HG03025 (cell line): ENCODE data around the gene C1orf174.

Experiments
- ATAC-seq: cut with Tn5 transposase; IDR thresholded peaks from one replicate; pipeline ENCODE4 v1.9.1; 2021; ENCODE audit warnings: mild to moderate bottlenecking, moderate library complexity; ENCODE audit not compliant: unreplicated experiment, low FRiP score

C1orf174 gene

DNA sequence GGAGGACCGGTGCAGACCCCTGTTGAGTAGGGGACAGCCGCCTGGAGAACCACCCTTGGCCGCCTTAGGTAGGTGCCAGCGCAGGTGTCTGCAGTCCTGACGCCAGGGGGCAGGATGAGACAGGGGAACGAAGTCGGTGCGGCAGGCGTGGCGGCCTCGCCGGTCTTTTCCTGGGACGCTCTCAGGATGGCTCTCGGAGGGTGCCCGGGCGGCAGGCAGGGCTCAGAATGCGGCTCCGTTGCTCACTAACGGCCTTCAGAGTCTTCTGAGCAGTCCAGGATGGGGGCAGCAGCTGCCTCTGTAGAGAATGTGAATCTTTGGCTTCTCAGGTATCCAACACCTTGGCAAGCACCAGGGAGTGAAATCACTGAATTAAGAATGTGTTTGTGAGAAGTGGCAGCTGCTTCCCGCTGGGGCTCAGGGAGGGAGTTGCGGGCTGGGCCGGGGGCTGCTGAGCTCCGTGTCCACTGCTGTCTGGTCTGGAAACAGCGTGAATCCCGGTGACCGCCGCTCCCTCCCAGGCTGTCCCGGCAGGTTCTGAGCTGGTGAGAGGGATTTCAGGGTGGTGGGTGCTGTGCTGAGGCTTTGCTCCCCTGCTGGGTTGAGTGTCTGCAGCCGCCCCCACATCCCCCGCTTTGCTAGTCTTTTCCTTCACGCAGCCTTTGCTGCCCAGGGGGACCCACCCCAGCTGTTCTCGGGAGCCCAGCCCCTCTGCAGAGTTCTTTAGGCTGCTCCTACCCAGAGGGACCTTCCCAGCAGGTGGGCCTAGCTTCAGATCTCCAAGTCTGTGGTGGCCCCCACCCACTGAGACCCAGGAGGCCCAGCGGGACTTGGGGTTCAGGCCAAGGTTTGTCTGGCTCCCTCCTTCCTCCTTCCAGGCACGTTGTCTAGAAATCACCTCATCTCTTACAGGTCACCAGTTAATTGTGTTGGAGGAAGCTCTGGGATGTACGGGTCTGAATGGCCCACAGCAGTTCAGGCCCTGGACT lies 11.1 kb upstream of the C1orf174 start:
- ATAC-seq, result no peak

DNA sequence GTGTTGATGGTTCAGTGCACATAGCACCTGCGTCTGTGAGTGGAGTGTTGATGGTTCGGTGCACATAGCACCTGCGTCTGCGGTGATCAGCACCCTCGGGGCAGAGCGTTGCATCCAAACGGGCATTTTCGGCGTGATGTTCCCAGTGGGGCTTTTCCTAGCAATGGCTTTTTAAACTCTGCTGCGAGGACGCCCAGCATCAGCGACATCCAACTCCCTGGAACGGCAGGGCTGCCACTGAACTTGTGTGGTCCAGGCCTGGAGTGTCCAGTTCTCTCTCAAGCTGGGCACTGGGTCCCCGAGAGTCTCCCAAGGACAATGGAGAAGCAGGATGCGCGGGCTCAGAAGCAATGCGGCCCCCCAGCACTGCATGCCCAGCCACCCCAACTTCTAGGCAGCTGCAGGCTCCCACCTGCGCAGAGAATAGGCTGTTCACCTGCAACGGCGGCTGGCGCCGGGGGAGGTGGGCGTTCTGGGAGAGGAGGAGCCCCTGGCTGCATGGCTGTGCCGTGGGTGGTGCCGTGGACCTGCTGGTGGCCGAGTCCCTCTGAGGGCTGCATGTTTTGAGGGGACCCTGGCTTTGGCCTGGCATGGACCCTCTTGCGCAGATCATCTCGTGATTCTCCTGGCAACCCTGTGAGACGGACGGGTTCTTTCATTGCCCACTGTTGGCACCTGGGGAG lies 10.1 kb upstream of the C1orf174 start:
- no peak for ATAC-seq

DNA sequence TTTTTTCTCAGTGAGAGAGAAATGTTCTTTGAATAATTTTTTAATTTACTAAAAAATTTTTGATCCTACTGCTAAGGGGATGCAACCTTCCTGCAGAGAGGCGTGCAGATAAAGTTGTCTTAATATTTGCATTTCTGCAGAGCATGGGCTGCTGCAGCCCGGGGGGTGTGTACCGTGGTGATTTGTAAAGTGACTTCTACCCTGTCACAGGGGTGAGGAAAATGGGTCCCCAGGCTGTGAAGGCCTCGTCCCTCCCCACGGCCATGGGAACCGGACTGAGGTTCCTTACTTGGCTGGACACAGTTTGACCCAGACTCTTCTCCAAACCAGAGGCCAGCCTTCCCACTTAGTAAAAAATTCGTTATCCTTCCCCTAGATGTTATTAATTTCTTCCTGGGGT lies 9.5 kb upstream of the C1orf174 start:
- ATAC-seq, result no peak

DNA sequence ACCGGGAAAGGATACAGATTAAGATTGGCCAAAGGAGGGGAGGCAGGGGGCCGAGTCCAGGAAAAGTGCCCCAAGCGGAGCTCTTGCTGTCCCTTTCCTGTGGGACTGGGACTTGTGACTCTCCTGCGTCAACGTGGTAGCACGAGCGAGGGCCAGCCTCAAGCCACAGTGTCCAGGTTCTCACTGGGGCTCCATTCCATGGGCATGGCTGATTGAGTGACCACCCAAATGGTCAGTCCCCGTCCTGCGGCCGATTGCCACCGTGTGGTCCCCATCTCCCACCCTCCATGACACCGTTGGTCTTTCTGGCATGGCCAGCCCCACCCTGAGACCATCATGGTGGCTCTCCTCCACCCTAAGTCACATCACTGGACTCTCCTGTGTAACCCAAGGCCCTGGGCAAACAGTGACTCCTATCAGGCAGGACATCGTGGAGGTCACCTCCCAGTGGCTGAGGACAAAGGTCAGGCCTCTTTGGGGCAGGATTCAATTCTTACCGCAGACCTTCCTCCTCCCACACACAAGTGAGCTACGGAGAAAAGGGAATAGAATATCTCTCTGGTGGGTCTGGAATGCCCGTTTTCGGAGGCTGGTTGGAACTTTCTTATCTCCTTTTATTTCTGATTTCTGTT lies 8.9 kb upstream of the C1orf174 start:
- no peak for ATAC-seq

DNA sequence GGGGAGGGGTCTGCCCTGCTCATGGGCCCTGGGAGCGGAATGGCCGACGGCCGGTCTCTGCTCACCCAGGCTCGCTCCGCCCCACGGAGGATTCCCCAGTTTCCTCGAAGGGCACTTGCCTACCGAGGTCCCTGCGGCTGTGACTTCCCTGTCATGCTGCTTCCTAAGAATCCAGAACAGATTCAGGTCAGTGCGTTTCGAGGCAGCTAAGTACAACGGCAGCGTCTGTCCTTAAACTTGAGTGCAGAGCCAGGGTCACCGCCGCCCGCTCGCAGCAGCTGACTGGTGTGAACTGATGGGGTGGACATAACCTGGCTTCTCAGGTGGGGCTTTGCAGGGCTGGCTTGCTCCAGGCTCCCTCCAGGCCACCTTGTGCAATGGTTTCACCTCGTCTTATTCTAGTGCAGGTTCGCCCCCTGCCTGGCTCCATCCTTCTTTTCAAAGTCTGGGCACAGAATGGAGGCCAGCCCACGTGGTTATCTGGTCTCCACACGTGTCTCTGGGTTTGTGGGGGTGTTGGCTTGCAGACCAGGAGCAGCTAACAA lies 7.6 kb upstream of the C1orf174 start:
- no peak for ATAC-seq

DNA sequence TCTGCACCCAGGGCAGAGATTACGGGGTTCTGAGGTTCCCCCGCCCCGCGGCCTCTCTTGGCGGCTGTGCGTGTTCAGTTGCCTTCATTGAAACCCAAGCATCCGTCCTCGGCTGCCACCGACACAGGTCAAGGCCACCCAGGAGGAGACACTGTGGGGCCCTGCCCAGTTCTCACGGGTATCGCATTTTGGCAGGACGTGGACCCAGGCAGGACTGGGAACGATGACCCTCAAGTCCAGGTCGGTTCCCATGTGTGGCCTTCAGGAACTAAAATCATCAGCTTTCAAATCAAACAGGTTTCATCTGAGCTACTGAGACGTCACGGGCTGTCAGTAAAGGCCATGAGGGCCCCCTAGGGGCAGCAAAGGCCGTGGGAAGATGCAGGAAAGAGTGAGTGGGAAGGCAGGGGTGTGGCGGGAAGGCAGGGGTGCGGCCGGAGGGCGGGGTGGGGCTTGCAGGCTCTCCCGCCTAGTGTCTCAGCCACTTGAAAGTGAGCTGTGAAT lies 7.0 kb upstream of the C1orf174 start:
- ATAC-seq, result no peak

DNA sequence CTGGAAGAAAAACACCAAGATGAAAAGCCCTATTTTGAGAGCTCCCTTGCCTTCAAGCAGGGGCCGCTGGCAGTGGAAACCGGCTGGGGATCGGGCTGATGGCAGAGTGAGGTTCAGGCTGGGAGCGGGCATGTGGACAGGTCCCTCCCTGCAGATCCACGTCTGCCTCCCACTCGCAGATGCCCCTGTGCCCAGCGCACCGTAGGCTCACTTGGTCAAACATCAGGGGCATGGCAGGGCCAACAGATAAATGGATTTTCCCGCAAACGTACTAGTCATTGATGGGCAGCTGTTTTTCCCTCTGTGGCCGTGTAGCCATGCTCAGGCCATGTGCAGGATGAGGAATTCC lies 6.6 kb upstream of the C1orf174 start:
- ATAC-seq, result no peak

DNA sequence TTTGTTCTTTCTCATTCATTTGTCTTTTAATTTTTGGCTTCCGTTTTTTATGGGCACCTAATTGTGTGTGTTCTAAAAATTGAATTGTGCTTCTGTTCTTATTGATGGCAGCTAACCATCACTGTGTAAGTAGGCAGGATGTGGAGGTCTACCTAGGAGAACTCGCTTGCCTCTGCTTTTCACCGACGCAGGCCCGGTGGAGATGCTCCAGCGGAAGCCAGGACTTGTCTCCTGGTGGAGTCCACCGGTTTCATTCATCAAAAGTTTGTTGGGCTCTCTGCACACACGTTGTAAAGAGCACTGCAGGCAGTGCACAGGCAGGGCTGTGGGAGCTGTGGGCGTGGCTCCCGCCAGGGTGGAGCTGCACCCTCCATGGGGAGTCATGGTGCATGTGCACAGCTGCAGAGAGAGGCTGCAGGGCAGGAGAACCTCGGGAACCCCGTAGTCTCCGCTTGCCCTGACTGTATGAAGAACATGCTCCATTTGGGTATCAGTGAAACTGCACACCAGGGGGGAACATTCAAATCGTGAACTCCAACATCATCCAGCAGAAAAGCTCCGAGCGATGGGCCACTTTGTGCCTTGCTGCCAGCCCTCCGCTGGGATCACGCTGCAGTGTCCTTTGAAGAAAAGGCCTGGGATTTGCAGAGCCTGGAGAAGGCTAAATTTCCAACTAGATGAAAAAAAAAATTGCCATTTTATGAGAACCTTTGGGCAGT lies 6.0 kb upstream of the C1orf174 start:
- ATAC-seq, result no peak

DNA sequence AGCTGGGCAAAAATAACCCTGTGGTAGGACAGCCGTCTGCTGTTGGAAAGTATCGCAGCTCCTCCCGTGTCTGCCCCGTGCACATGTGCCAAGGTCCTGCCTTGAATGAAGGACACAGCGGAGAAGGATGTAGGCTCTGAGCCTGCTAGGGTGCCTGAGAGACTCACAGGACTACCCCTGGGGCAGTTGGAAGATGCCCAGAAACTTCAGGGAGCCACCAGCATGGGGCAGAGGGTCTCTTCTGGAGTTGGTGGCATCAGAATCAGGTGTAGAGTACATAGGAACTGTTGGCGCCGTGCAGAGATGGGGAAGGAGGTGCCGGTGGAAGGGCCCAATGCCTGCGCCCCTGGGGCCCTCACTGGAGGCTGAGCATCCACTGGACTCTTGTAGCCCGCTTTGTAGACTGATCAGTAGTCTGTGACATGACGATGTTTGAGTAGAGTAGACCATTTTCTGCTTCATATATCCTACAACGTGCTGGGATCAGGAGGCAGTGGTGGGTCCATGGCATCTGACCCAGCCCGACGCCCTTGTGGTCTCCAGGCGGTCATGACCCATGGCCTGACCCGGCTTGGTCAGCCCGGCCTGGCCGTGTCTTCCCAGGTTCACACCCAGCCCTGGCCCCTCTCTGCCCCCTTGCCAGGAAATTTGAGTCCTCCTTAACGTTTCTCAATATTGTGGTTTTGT lies 5.3 kb upstream of the C1orf174 start:
- no peak for ATAC-seq

DNA sequence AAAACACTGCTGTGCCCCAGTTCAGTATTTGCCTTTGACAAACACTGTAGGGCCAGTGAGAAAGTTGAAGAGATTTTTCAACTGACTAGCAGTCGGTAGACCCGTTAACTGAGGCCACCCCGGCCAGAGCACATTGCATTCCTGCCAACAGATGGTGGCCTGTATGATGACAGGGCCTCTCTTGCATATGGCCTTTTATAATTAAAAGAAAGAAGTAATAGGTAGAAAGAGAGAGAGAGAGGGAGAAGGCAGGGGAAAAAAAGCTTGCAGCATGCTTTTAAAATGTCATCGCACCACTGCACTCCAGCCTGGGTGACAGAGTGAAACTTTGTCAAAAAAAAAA lies 4.7 kb upstream of the C1orf174 start:
- no peak for ATAC-seq

DNA sequence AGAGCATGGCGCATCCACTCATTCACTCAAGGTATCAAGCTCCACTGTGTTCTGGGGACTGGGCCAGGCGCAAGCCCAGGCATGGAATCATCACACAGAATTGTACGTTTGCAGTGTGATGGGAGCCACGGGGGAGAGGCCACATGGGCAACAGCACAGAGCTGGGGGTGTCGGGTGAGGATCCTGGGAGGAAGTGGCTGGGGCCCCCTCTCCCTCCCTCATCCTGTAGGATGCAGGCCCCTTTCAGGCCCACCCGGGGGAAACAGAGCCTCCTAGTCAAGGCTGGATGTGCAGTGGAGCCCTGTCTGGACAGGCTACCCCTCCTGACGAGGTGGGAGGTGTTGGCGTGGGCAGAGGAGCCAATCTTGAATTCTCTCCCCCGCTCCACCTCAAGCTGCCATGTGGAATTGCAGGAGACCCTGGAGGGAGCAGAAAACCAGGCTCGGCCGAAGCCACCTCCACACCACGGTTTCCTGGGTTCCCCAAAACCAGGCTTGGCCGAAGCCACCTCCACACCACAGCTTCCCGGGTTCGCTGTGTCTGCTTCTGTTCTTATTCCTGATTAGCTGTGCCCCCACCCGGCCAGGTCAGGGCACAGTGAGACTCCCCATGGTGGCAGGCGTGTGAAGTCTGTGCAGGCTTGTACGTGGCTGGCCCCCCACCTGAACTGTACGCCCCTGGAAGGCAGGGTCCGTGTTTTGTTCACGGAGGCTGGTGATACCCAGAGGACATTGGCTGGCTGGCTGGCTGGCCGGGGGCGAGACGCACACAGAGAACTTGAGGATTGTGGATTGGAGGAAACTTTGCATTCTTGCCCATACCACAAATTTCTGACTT lies 4.2 kb upstream of the C1orf174 start:
- no peak for ATAC-seq

DNA sequence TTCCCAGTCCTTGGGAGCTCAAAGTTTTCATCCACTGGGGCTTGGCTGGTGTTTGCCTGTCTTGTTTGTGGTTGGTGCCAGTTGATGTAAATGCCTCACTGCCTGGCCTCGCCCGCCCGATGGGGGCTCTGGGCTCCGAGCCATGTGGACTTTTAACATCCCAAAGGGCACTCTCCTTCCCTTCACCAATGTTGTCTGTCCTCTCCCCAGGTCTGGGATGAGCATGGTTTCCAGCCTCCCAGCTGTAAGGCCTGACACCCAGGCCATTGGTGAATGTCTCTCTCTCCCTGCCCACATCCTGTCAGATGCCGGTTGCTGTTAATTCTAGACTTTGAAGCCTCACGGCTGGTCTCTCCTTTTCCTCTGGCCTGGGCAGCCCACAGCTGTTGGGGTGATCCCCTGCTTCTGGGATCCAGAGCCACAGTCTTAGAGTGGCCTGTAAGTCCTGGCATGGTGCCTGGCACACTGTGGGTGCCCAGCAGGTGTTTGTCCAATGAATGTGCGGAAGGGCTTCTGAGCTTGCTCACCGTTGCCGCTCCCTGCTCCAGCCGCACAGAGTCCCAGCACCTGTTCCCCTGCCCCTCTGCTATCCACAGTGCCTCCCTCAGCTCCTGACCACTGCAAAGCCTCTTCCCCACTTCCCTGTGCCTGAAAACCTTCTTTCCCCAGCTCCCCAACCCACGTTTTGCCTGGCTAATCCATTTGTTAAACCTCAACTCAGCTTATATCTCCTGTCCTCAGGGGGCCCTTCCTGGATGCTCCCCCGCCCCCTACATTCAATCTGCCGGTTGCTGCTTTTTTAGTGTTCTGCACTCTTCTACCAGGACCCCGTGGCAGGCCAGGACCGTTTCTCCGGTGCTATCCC lies 3.3 kb upstream of the C1orf174 start:
- ATAC-seq, result no peak

DNA sequence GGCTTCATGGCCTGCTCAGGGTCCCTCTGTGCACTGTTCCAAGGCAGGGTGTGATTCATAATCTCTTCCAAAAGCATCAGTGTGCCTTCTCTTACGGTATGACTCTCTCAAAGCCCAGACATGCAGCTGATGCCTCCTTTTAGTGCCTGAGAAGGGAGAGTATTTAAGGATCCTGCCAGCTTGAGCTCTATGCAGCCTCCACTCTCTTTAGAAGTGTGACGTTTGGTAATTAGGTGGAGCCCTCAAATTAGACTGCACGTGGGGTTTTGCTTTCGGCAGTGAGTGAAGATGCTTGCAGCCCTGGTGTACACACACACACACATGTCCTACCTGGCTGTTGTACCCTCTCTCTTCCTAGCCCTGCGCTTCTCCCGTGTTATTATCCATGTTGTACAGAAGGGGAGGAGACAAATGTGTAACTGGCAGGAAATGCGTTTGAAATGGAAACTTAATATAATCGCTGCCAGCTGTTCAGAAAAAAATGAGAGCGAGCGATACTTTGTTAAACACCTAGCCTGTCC lies 2.6 kb upstream of the C1orf174 start:
- ATAC-seq, result no peak

DNA sequence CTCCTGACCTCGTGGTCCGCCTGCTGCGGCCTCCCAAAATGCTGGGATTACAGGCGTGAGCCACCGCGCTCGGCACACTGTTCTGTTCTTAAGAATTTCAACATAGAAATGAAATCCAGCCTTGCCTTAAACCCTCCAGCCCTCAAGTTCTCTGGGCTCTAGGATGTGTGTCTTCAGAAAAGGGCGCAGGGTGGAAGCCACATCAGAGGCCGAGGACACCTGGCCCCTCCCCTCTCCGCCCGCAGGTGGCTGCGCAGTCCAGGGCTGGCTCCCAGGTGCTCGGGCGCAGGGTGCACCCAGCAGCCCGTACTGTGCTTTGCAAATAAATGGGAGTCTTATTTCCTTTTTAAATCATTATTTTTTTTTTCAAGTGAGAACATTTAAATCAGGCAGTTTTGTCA lies 2.0 kb upstream of the C1orf174 start:
- no peak for ATAC-seq

DNA sequence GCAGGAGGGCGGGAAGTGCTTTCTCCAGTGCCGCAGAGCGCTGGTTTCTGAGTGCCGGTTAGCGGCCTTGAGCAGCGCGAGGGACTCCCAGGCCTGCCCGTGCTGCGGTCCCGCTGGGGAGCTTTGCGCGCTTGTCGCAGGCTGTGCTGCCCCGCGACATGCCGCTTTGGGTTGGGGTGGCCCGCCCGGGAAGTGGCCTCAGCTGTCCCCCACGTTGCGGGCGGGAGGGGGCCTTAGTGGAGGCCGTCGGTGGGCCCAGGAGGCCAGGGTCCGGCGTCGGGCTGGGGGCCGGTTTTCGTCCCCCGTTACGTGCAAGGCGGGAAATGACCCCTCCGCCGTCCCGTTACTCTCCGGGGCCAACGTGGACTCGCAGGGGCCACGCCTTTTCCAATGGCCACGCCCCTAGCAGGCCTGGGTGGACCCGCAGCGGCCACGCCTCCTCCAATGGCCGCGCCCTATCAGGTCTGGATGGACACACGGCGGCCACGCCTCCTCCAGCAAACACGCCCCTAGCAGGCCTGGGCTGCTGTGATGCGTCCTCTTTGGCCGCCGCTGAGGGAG lies 977 bp upstream of the C1orf174 start:
- ATAC-seq, result peak; percentile 42

DNA sequence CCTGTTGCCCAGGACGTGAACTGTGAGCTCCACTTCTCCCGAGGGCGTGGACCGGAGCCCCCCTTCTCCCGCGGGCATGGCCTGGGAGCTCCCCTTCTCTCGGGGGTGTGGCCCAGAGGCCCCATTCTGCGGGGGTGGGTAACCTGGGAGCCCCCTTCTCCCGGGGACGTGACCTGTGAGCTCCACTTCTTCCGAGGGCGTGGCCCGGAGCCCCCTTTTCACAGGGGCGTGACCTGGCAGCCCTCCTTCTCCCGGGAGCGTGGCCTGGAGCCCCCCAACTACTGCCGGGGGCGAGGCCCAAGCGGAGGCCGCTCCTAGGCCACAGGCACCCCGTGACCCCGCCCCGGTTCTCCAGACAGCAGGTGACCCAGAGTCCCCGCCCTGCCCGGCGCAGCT lies 320 bp downstream of the C1orf174 start:
- ATAC-seq, result peak; percentile 3

DNA sequence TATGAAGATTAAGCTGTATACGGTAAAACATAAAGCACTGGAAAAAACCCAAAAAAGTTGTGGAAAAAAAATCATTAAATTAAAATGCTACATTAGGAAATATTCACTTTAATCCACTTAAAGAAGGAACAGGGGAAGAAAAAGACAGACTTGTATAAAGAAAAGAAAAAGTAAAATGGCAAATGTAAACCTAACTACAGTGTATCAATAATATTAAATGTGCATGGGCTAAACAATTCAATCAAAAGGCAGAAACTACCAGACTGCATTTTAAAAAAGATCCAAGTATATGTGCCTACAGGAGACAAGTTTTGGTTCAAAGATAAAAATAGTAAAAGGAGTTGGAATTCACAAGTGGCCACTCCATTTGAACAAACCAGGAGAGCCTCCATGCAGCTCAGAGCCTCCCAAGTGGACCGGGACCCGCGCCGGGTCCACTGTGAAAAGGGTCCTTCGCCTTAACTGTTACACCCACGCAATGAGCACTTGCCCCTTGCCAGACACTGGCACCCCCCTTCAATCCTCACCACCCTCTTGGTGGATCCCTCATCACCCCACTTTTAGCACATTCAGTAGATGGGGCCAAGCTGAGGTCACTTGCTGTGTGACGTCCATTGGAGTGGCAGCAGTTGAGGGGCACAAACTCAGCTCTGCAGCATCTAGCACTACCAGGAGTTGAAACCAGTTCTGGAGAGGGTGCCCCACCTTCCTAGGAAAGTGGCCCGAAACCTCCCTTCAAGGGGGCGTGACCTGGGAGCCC lies 898 bp downstream of the C1orf174 start:
- no peak for ATAC-seq
